K562 (cell line): ENCODE data around the gene PPP2R3B. TPM values are rescaled to one million over a fixed set of nuclear protein-coding genes. Genes with fewer than 3 reads are reported as not detected.
A peak's percentile ranks its signal among the peaks of the same experiment; 100 is the strongest.

ENCODE experiments used
- ATAC-seq: fragments of 200-7000 bp; cut with Tn5 transposase; 3 replicates; pipeline ENCODE4 v1.9.1; 2020; ENCODE audit warnings: moderate library complexity
- BruUV-seq: library from RNA; stranded (reverse); fragments of 400-500 nt; replicated peaks from 2 replicates; lab custom pipeline; 2021; lab: Mats Ljungman, UMichigan
- CTCF ChIA-PET: fragments of 300-600 bp; formaldehyde crosslinking; extraction: SDS; loops from one replicate; lab custom pipeline; 2021; ENCODE audit warnings: low intra/inter-chr PET ratio; lab: Yijun Ruan, JAX
- POLR2A ChIA-PET: fragments of 300-600, 350-650 bp; sonication (Branson Sonifier 250); formaldehyde crosslinking; extraction: SDS; loops from one replicate; lab custom pipeline; 2021; ENCODE audit warnings: antibody characterized with exemption, inconsistent platforms; lab: Yijun Ruan, JAX
- DNase-seq, 4 experiments: peaks; one replicate each; pipeline versions ENCODE4 v3.0.0 to v3.0.0-alpha.2; 2011 to 2018; ENCODE audit warnings: low spot score in 3 of 4, mixed read lengths in 3 of 4; ENCODE audit errors: extremely low read depth in 1 of 4
- FAIRE-seq: peaks from 2 replicates; lab custom pipeline; 2011; peaks lifted over from hg19 to GRCh38; lab: Jason Lieb, UNC
- H2AFZ ChIP-seq: 2 replicates; pipeline ENCODE4 v1.6.0; 2011; ENCODE audit warnings: low read depth, low read length, control low read depth, inconsistent platforms
- H3K27ac ChIP-seq: fragments of 200-600 bp; 3 replicates; pipeline ENCODE4 v1.8.0; 2011; ENCODE audit warnings: low read depth, mild to moderate bottlenecking, control low read depth, inconsistent platforms, low read length, moderate library complexity, mixed read lengths; ENCODE audit errors: extremely low read depth
- H3K27me3 ChIP-seq, 2 experiments: fragments of 300-600 bp in 1 of 2; 2 replicates in 1 of 2; 3 replicates in 1 of 2; pipeline versions ENCODE4 v1.6.0 to v1.8.0; 2011; ENCODE audit warnings: inconsistent platforms in 2 of 2, low read length in 2 of 2, mild to moderate bottlenecking in 1 of 2, mixed read lengths in 1 of 2, moderate library complexity in 1 of 2; ENCODE audit not compliant: control insufficient read depth in 2 of 2, insufficient read depth in 2 of 2
- H3K36me3 ChIP-seq: fragments of 300-600 bp; 3 replicates; pipeline ENCODE4 v1.8.0; 2011; ENCODE audit warnings: mild to moderate bottlenecking, low read length, inconsistent platforms; ENCODE audit not compliant: control insufficient read depth, insufficient read depth
- H3K4me1 ChIP-seq, 2 experiments: fragments of 200-600 bp in 1 of 2; replicated peaks in 1 of 2; 2 replicates in 1 of 2; 3 replicates in 1 of 2; pipeline versions ENCODE4 v1.5.1 to v1.8.0; 2011; ENCODE audit warnings: inconsistent platforms in 2 of 2, low read length in 2 of 2, mild to moderate bottlenecking in 1 of 2, mixed read lengths in 1 of 2, moderate library complexity in 1 of 2; ENCODE audit not compliant: control insufficient read depth in 2 of 2, insufficient read depth in 2 of 2
- H3K4me2 ChIP-seq: 2 replicates; pipeline ENCODE4 v1.6.1; 2011; ENCODE audit warnings: low read length, control low read depth, inconsistent platforms, mixed read lengths; ENCODE audit not compliant: insufficient read depth
- H3K4me3 ChIP-seq: fragments of 200-600 bp; sonication (generic), shearing (Covaris generic); 2 replicates; pipeline ENCODE4 v1.5.1; 2016; ENCODE audit warnings: control low read depth, inconsistent platforms
- H3K79me2 ChIP-seq: fragments of 200-600 bp; 3 replicates; pipeline ENCODE4 v1.8.0; 2011; ENCODE audit warnings: low read length, inconsistent platforms; ENCODE audit not compliant: control insufficient read depth, insufficient read depth
- H3K9ac ChIP-seq, 2 experiments: 2 replicates each; pipeline versions ENCODE4 v1.6.0 to v1.6.1; 2011; ENCODE audit warnings: low read depth in 2 of 2, low read length in 2 of 2, control low read depth in 1 of 2, inconsistent platforms in 1 of 2, mild to moderate bottlenecking in 1 of 2, mixed read lengths in 1 of 2; ENCODE audit not compliant: insufficient read depth in 1 of 2
- H3K9me1 ChIP-seq: one replicate; pipeline ENCODE4 v1.6.0; 2011; ENCODE audit warnings: inconsistent platforms, mild to moderate bottlenecking, low read length, moderate library complexity; ENCODE audit not compliant: control insufficient read depth, insufficient read depth
- H3K9me3 ChIP-seq: replicated peaks from 2 replicates; pipeline ENCODE4 v1.5.1; 2011; ENCODE audit warnings: low read depth, low read length, inconsistent platforms; ENCODE audit not compliant: control insufficient read depth, insufficient read depth
- H4K20me1 ChIP-seq: replicated peaks from 2 replicates; pipeline ENCODE4 v1.6.1; 2011; ENCODE audit warnings: low read length, inconsistent platforms, mixed read lengths; ENCODE audit not compliant: control insufficient read depth, insufficient read depth
- ADNP ChIP-seq: fragments of 200-800 bp; sonication (Bioruptor generic); IDR thresholded peaks from 2 replicates; pipeline ENCODE4 v1.6.1; 2016; ENCODE audit warnings: missing genetic modification characterization, missing compliant biosample characterization
- BCOR ChIP-seq: fragments of 450-650 bp; IDR thresholded peaks from 2 replicates; pipeline ENCODE4 v1.6.1; 2016
- CREBBP ChIP-seq: IDR thresholded peaks from one replicate; pipeline ENCODE4 v1.6.1; 2012; ENCODE audit warnings: low read depth, mild to moderate bottlenecking, control low read depth, inconsistent platforms, low read length
- EHMT2 ChIP-seq: fragments of 450-650 bp; IDR thresholded peaks from 2 replicates; pipeline ENCODE4 v1.6.1; 2018; ENCODE audit warnings: antibody characterized with exemption
- GABPB2 ChIP-seq: fragments of 250-450 bp; sonication (Bioruptor Pico); conservative IDR thresholded peaks from 2 replicates; pipeline ENCODE4 v1.5.1; 2021; ENCODE audit warnings: mild to moderate bottlenecking
- HDAC2 ChIP-seq: fragments of 450-650 bp; IDR thresholded peaks from 2 replicates; pipeline ENCODE4 v1.6.1; 2016; ENCODE audit warnings: mild to moderate bottlenecking
- PHF8 ChIP-seq: fragments of 200-600 bp; sonication (generic); IDR thresholded peaks from 2 replicates; pipeline ENCODE4 v1.6.1; 2012; ENCODE audit warnings: mixed run types, mild to moderate bottlenecking, inconsistent platforms, low read length, moderate library complexity, borderline replicate concordance
- POLR2G ChIP-seq: fragments of 200-400 bp; formaldehyde crosslinking; IDR thresholded peaks from 2 replicates; pipeline ENCODE4 v1.6.1; 2017; ENCODE audit warnings: low read depth, mild to moderate bottlenecking, antibody characterized with exemption, low read length, moderate library complexity
- PTBP1 ChIP-seq: fragments of 200-400 bp; formaldehyde crosslinking; IDR thresholded peaks from 2 replicates; pipeline ENCODE4 v1.6.1; 2017; ENCODE audit warnings: low read depth, low read length
- RBM25 ChIP-seq: fragments of 200-400 bp; formaldehyde crosslinking; IDR thresholded peaks from 2 replicates; pipeline ENCODE4 v1.6.1; 2018; ENCODE audit warnings: low read length, low read depth, moderate library complexity; ENCODE audit not compliant: severe bottlenecking
- SMARCA5 ChIP-seq: fragments of 450-650 bp; IDR thresholded peaks from 2 replicates; pipeline ENCODE4 v1.6.1; 2016
- ZBTB33 ChIP-seq: sonication (generic); formaldehyde crosslinking; IDR thresholded peaks from 2 replicates; pipeline ENCODE4 v1.8.1; 2023; ENCODE audit warnings: mild to moderate bottlenecking, missing genetic modification reagents
- ZFP36 ChIP-seq: fragments of 150-350 bp; IDR thresholded peaks from 2 replicates; pipeline ENCODE4 v1.6.1; 2018; ENCODE audit warnings: low read length, low read depth; ENCODE audit not compliant: partially characterized antibody
- ZNF121 ChIP-seq: sonication (generic); formaldehyde crosslinking; conservative IDR thresholded peaks from 2 replicates; pipeline ENCODE4 v1.8.0; 2022; ENCODE audit warnings: missing genetic modification reagents
- ZNF146 ChIP-seq: IDR thresholded peaks from one replicate; pipeline ENCODE4 v1.6.1; 2018; ENCODE audit warnings: missing compliant biosample characterization; ENCODE audit not compliant: unreplicated experiment
- ZNF239 ChIP-seq: fragments of 250-450 bp; sonication (Bioruptor Pico); IDR thresholded peaks from 2 replicates; pipeline ENCODE4 v1.4.0; 2020; ENCODE audit warnings: mild to moderate bottlenecking
- ZNF324 ChIP-seq: fragments of 250-450 bp; sonication (Bioruptor Pico); IDR thresholded peaks from 2 replicates; pipeline ENCODE4 v1.4.0; 2020; ENCODE audit warnings: mild to moderate bottlenecking
- ZNF408 ChIP-seq: fragments of 250-450 bp; sonication (Bioruptor Pico); IDR thresholded peaks from 2 replicates; pipeline ENCODE4 v1.4.0; 2020; ENCODE audit warnings: low read depth, mild to moderate bottlenecking, moderate library complexity
- ZZZ3 ChIP-seq: fragments of 450-650 bp; IDR thresholded peaks from 2 replicates; pipeline ENCODE4 v1.6.1; 2016; ENCODE audit warnings: antibody characterized with exemption, mild to moderate bottlenecking, moderate library complexity
- WGBS: fragments of 100-300 bp; shearing (Covaris generic); methylation state at CpG from one replicate; pipeline ENCODE4 v1.1.6; 2016; ENCODE audit warnings: low coverage, mixed read lengths; ENCODE audit not compliant: insufficient coverage; ENCODE audit errors: missing lambda C conversion rate; 5-methylcytosine and 5-hydroxymethylcytosine counted together
- in situ Hi-C: fragments of 300-500 bp; cut with MboI; formaldehyde crosslinking; loops from 4 replicates; pipeline ENCODE4 v1.15.0; 2018; ENCODE audit warnings: inconsistent platforms, mixed read lengths
- intact Hi-C: fragments of 100-400 bp; cut with micrococcal nuclease; formaldehyde crosslinking; loops from 2 replicates; pipeline ENCODE4 v1.14.2; 2022
- polyA plus RNA-seq, 8 experiments: library from polyadenylated mRNA; depleted of rRNA in 4 of 8; stranded (reverse) in 5 of 8; unstranded in 3 of 8; fragments of >200 nt; fragmentation: Nextera tagmentation in 2 of 8; fragmentation: Illumina TruSeq in 1 of 8; extraction: Ambion mirVana in 2 of 8; extraction: Trizol in 1 of 8; gene quantifications; 2 replicates each; pipeline versions ENCODE4 v1.2.1 to v1.2.3, GENCODE V29; 2011 to 2014; ENCODE audit warnings: inconsistent platforms in 1 of 8, missing spikeins in 1 of 8
- total RNA-seq, 7 experiments: library from RNA; depleted of rRNA in 6 of 7; stranded (reverse); fragments of >200 nt in 6 of 7; fragmentation: Illumina TruSeq in 2 of 7; extraction: Trizol in 2 of 7; gene quantifications; 2 replicates each; pipeline versions ENCODE4 v1.2.1 to v1.2.3, GENCODE V29; 2011 to 2021; ENCODE audit warnings: low replicate concordance in 1 of 7

PPP2R3B gene
- total and polyA plus RNA-seq, 9 of the 15 experiments (the other 6 are each of a cell fraction or from before 2014, with no cell fraction given), result 0.04 to 18.2 (median 8.2) TPM; not detected in 1

- no peaks in the 10 kb centered on the region for H3K9me1 ChIP-seq
- no peaks in the 10 kb centered on the region for H3K9me3 ChIP-seq
- no peaks in the 10 kb centered on the region; a peak in 1 of 5 replicates for H3K4me1 ChIP-seq
- intact Hi-C loops, result no loop called here
- peaks cover 63% of the 10 kb centered on the region; the same call in 2 of the 3 replicates for H3K36me3 ChIP-seq
- DNase-seq, result no peak
- FAIRE-seq, result no peak
- POLR2A ChIA-PET, result no interaction called here
- WGBS, result 91% methylated on average over 30 of the region's 47 CpGs
- CTCF ChIA-PET, result no interaction called here
- BruUV-seq, result TSS peak; percentile 59
- in situ Hi-C loops, result no loop called here
- no peak overlapping the region for H2AFZ ChIP-seq
- no peak for ATAC-seq
- H3K4me3 ChIP-seq, result no peak overlapping the region
- H3K27me3 ChIP-seq, result no peaks in the 10 kb centered on the region
- H3K27ac ChIP-seq, result no peak overlapping the region
- no peak overlapping the region for H3K4me2 ChIP-seq
- H3K79me2 ChIP-seq, result no peaks in the 10 kb centered on the region
- H4K20me1 ChIP-seq, result no peaks in the 10 kb centered on the region
- H3K9ac ChIP-seq, result no peak overlapping the region
- TF ChIP-seq ZZZ3 (no peak), ZFP36 (no peak), ADNP (peak; percentile 38; the same call in 1 of the 2 replicates), PTBP1 (0 out of 2 replicates have a peak, but pooled peaks have one; percentile 38), RBM25 (peak; percentile 51), EHMT2 (no peak), ZNF121 (CRISPR knock-in tag) (peak; percentile 79), GABPB2 (no peak), POLR2G (peak; percentile 51), PHF8 (no peak), CREBBP (no peak), ZNF146 (CRISPR knock-in tag) (peak; percentile 100), SMARCA5 (peak; percentile 55; the same call in 1 of the 2 replicates), BCOR (peak; percentile 65), HDAC2 (0 out of 2 replicates have a peak, but pooled peaks have one; percentile 27), ZNF408 (CRISPR knock-in tag) (no peak), ZNF324 (no peak), ZNF239 (CRISPR knock-in tag) (peak; percentile 65; the same call in 1 of the 2 replicates), ZBTB33 (peak; percentile 91)
Measured at GRCh38 chrX:292900-293897, 93.5 kb downstream of the PPP2R3B start.
